HG03060 (cell line): ENCODE data around the gene DHRS4.
A peak's percentile ranks its signal among the peaks of the same experiment; 100 is the strongest.

ENCODE experiments used
- ATAC-seq: cut with Tn5 transposase; IDR thresholded peaks from one replicate; pipeline ENCODE4 v1.9.1; 2021; ENCODE audit warnings: low read depth, moderate number of reproducible peaks; ENCODE audit not compliant: unreplicated experiment

DHRS4 gene

GRCh38 chr14:23953464-23954278 lies at the start of gene DHRS4:
Gene DHRS4 (plus strand): TSS chr14:23953770. CDS start chr14:23953789, 19 bp downstream.
- ATAC-seq = no peak

GRCh38 chr14:23910101-23910875 lies 43.3 kb upstream of the DHRS4 start:
- ATAC-seq = no peak

GRCh38 chr14:23910876-23911210 lies 42.7 kb upstream of the DHRS4 start:
- ATAC-seq = no peak

- no peak for ATAC-seq
These were observed 38.0 kb upstream of the DHRS4 start for GRCh38 chr14:23915559-23915958.

GRCh38 chr14:23916004-23916403 lies 37.6 kb upstream of the DHRS4 start:
- no peak for ATAC-seq

GRCh38 chr14:23916446-23916845 lies 37.1 kb upstream of the DHRS4 start:
- ATAC-seq = no peak

- ATAC-seq = no peak
These were observed 31.0 kb upstream of the DHRS4 start for GRCh38 chr14:23922545-23922944.

GRCh38 chr14:23925523-23926075 lies 28.0 kb upstream of the DHRS4 start:
- no peak for ATAC-seq

- ATAC-seq = no peak
These were observed 27.0 kb upstream of the DHRS4 start for GRCh38 chr14:23926543-23926942.

- ATAC-seq = no peak
These were observed 24.4 kb upstream of the DHRS4 start for GRCh38 chr14:23929136-23929535.

- ATAC-seq = peak; percentile 57
These were observed 23.7 kb upstream of the DHRS4 start for GRCh38 chr14:23929822-23930294.

GRCh38 chr14:23930742-23931141 lies 22.8 kb upstream of the DHRS4 start:
- ATAC-seq = no peak

GRCh38 chr14:23931721-23932289 lies 21.8 kb upstream of the DHRS4 start:
- ATAC-seq = no peak

- ATAC-seq = no peak
These were observed 20.9 kb upstream of the DHRS4 start for GRCh38 chr14:23932639-23933038.

GRCh38 chr14:23933108-23933741 lies 20.3 kb upstream of the DHRS4 start:
- ATAC-seq = no peak

GRCh38 chr14:23933742-23934128 lies 19.8 kb upstream of the DHRS4 start:
- ATAC-seq = no peak

GRCh38 chr14:23935158-23935557 lies 18.4 kb upstream of the DHRS4 start:
- ATAC-seq = no peak

GRCh38 chr14:23936084-23936829 lies 17.3 kb upstream of the DHRS4 start:
- ATAC-seq = no peak

- no peak for ATAC-seq
These were observed 16.4 kb upstream of the DHRS4 start for GRCh38 chr14:23937203-23937602.

GRCh38 chr14:23938823-23939222 lies 14.7 kb upstream of the DHRS4 start:
- no peak for ATAC-seq
